ENCODE results near the gene NUTF2.
"Not testable (repeated sequence)": the region's sequence is repeated elsewhere in the genome, so short reads cannot be mapped to it uniquely, and the experiment has no call there.

NUTF2 gene

GRCh38 chr16:67888331-67888730 lies 41.6 kb downstream of the NUTF2 start:
- DNase-seq = no peak

DNA sequence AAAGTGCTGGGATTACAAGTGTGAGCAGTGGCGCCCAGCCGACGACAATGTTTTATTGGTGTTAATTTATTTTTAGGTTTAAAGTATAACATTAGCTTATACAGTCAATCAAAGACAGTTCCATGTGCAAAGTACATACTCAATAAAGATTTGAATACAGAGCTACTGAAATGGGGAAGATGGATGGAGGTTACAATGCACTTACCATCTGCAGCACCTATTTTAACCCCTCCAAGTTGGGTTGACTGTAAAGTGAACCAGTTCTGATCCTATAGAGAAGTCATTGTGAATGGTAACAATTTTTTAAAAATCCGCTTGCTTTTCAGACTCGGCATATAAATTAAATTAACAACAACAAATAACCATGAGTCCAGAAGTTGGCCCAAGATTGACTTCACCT lies 45.6 kb downstream of the NUTF2 start:
- no peak for DNase-seq

- DNase-seq = peak; percentile 85
Observed at GRCh38 chr16:67892899-67893742, 46.4 kb downstream of the NUTF2 start, which contains the start of gene PSKH1. PSKH1 (plus strand) TSS chr16:67893254; CDS start chr16:67908750, 15,496 bp downstream.

DNA sequence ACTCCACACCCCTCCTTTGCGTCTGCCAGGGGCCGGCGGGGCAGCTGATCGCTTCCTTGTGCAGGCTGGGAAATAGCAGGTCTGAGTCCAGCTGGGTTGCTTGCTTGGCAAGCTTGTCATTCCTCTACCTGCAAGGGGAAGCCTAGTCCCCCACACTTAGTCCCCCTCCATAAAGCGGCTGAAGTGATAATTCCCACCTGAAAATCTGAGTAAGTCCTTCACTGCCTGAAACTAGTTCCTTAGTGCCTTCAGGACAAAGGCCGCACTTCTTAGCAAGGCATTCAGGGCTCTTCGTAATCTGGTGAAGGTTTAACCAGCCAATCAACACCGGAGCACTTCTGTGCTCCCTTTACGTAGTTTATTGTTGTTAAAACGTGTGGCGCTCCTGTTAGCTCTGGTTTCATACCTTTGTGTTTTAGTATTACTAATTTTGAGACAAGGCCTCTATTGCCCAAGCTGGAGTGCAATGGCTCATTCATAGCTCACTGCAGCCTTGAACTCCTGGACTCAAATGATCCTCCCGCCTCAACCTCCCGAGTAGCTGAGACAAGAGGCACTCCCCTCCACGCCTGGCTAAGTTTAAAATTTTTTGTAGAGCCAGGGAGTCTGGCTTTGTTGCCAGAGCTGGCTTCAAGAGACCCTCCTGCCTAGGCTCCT lies 47.1 kb downstream of the NUTF2 start:
- DNase-seq = no peak

DNA sequence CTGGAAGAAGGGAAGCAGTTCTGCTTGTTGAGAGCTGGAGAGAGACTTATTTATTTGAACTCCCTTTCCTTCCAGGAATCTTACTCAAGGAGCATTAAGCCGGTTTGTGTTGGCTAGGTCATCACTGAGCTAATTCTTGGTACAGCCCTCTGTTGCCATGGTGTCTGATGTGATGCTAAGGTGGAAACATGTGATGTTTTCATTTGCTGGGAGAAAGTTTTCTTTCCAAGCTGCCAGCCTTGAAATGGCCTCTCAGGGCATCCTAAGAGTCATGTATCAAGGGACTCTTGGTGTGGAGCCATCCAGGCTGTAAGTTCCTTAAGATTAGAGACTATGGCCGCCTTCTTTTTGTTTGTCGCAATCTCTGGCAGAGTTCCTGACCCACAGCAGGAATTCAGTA lies 50.5 kb downstream of the NUTF2 start:
- DNase-seq = no peak

DNA sequence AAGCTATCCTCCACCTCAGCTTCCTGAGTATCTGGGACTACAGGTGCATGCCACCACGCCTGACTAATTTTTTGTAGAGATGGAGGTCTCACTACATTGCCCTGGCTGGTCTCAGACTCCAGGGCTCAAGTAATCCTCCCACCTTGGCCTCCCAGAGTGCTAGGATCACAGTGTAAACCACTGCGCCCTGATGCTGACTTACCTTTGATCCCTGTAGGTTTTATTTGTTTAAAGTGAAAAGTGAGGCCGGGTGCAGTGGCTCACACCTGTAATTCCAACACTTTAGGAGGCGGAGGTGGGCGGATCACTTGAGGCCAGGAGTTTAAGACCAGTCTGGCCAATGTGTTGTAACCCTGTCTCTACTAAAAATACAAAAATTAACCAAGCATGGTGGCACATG lies 55.0 kb downstream of the NUTF2 start:
- no peak for DNase-seq

DNA sequence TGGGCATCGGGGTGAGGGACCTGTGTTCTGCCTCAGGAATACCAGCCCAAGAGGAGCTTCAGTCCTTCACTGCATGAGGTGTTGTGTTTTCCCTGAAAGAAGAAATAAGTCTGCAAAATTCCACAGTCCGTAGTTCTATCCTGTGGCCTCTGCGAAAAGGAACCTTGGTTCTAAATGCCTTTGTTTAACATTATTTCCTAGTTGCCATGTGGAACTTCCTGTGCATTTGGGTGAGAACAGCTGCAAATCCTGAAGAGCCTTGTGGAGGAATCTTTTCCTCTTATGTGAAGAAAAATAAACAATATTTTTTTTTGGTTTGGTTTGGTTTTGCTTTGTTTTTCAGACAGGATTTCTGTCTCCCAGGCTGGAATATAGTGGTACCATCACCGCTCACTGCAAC lies 56.1 kb downstream of the NUTF2 start:
- DNase-seq = no peak

DNA sequence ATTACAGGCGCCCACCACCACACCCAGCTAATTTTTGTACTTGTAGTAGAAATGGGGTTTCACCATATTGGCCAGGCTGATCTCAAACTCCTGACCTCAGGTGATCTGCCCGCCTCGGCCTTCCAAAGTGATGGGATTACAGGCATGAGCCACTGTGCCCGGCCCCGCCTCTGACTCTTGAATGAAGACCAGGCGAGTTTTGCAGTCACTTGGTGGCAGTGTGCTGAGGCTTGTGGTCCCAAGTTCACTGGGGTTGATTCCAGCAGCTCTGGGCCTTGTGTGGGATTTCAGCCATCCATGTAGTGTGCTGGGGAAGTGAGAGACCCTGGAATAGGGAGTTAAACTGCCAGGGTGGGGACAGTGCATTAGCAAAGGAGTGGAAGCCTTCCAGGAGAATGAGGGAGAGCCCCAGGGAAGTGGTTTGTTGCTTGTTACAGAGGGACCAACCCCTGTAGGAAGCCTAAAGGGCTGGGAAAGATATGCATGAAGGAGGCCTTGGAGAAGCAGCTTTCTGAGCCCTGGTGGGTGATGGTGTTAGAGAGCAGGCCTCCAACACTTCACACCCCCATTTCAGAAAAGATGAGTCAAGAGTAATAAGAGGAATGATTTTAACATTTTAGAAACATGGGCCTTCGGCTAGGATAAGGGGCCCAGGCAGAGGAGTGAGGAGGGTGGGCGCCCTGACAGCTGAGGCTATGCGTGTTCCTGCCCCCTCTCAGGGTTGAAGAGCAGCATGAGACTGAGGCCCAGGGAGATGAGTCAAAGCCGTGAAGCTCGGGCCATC lies 60.9 kb downstream of the NUTF2 start:
- DNase-seq = no peak

DNA sequence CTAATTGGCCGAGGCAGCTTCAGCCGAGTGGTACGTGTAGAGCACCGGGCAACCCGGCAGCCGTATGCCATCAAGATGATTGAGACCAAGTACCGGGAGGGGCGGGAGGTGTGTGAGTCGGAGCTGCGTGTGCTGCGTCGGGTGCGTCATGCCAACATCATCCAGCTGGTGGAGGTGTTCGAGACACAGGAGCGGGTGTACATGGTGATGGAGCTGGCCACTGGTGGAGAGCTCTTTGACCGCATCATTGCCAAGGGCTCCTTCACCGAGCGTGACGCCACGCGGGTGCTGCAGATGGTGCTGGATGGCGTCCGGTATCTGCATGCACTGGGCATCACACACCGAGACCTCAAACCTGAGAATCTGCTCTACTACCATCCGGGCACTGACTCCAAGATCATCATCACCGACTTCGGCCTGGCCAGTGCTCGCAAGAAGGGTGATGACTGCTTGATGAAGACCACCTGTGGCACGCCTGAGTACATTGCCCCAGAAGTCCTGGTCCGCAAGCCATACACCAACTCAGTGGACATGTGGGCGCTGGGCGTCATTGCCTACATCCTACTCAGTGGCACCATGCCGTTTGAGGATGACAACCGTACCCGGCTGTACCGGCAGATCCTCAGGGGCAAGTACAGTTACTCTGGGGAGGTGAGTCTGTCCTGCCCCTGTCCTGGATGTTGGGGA lies 62.5 kb downstream of the NUTF2 start:
- DNase-seq = no peak

DNA sequence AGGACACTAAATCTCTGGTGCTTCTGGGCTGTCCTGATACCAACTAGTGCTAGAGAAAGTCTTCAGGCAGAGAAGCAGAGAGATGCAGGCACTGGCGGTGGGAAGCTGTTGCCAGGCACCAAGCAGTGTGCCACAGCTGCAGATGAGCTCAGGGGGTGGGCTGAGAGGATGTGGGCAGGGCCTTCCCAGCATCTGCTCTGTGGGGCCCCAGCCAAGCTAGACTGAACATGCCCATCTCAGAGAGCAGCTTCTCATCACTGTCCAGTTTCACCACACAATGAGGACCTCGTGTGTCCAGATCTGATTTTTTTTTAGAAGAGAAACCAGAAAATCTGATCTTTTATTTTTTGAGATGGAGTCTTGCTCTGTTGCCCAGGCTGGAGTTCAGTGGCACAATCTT lies 63.4 kb downstream of the NUTF2 start:
- DNase-seq = no peak

- DNase-seq = no peak
Observed at GRCh38 chr16:67914758-67915495, 68.2 kb downstream of the NUTF2 start.

DNA sequence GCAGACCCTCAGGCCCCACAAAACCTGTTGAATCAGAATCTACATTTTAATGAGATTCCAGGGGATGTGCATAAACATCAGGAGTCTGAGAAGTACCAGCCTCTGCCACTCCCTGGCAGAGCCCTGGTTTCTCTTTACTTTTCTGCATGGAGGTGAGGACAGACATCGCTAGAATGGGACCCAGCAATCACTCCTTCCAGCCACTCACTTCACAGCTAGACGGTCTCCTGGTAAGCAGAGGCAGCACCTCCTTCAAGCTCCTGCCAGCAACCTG lies 68.7 kb downstream of the NUTF2 start:
- not testable (repeated sequence) for DNase-seq

GRCh38 chr16:67915831-67916723 lies 69.3 kb downstream of the NUTF2 start:
- DNase-seq = no peak

GRCh38 chr16:67917140-67917851 lies 70.6 kb downstream of the NUTF2 start:
- peak; percentile 44 for DNase-seq

- DNase-seq = peak; percentile 72
Observed at GRCh38 chr16:67917852-67918236, 71.1 kb downstream of the NUTF2 start.

DNA sequence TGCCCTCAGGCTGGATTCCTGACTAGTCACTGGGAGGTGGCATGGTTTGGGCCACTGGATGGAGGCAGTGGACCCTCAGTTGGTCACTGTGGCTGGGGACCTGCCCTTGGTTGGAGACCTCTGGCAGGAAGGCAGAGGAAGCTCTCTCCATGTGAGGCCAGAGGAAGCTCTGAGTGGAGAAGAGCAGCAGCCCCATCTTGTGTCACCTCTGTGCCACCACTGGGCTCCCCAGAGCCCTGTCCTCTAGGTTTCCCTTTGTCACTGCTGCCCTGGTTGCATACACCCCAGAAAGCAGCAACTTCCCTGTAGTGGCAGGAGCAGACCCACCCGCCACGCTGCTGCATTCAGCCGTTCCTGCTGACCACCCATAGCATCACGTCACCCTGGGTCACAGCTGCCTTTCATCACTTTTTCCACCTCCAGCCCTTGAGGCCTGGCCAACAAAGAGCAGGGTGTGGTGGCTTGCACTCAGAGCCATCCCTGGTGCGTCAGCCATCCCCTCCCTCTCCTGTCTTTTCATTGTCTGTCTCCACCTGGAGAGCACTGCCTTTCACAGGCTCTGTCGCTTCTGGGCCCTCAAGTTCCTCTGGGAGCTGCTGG lies 73.0 kb downstream of the NUTF2 start:
- DNase-seq = peak; percentile 43

Measured in NCI-H2029 (cell line).